ENCODE results near the gene GGA3. TPM values are rescaled to one million over a fixed set of nuclear protein-coding genes. Genes with fewer than 3 reads are reported as not detected.
A peak's percentile ranks its signal among the peaks of the same experiment; 100 is the strongest.

Gene GGA3
- total RNA-seq, 1 experiment from 2014 or later, result 58.3 TPM

GRCh38 chr17:75289115-75289831 is 27.9 kb upstream of the GGA3 start, which contains the start of gene SLC25A19:
SLC25A19 (minus strand) TSS chr17:75289433; CDS start chr17:75286764, 2,669 bp downstream.
- CTCF ChIA-PET, result interaction anchor here (0.7 to 2.8 kb wide), 14 partner anchors 11 to 332 kb away, joined by 3 to 51 read pairs (median 4); partner anchors contain the start of genes GRB2, LLGL2, MIF4GD and TSEN54
- peaks cover 7 to 22% of the 10 kb centered on the region in 2 experiments for H3K36me3 ChIP-seq (ENCODE audit: control insufficient read depth in 1 of 2, insufficient read depth in 2 of 2, low read length in 2 of 2)
- no peaks in the 10 kb centered on the region for H4K20me1 ChIP-seq (ENCODE audit: insufficient read depth)
- H3K4me1 ChIP-seq (ENCODE audit: control insufficient read depth in 1 of 2, insufficient read depth in 2 of 2, low read length in 2 of 2), result peaks cover 10 to 15% of the 10 kb centered on the region in 2 experiments
- peak within 1 kb of the TSS; percentile 83 to 98 for H3K4me3 ChIP-seq (replicated peaks in 1 of 2; ENCODE audit: low read depth in 1 of 2, low read length in 2 of 2)
- H3K79me2 ChIP-seq (ENCODE audit: insufficient read depth, low read length), result peaks cover 35% of the 10 kb centered on the region
- H3K27me3 ChIP-seq (ENCODE audit: insufficient read depth, low read length), result no peaks in the 10 kb centered on the region
- peak within 1 kb of the TSS; percentile 18 for H2AFZ ChIP-seq (ENCODE audit: low read depth, low read length, poor library complexity, severe bottlenecking)
- peak within 1 kb of the TSS; percentile 85 for H3K4me2 ChIP-seq (ENCODE audit: low read length)
- DNase-seq (ENCODE audit: low read depth, low spot score) (peak; percentile 99), ATAC-seq (peak; percentile 97)
- peak within 1 kb of the TSS; percentile 82 for H3K9ac ChIP-seq (ENCODE audit: low read length)
- no peaks in the 10 kb centered on the region for H3K9me2 ChIP-seq (ENCODE audit: insufficient read depth)
- peak within 1 kb of the TSS; percentile 75 for H3K27ac ChIP-seq (ENCODE audit: low read depth, low read length)
- intact Hi-C loops (cut with micrococcal nuclease), result loop anchor here (1.0 kb wide), 1 partner anchor 226 kb away; the partner anchor contains the start of gene CASKIN2
- POLR2A ChIA-PET, result interaction anchor here (0.5 to 1.7 kb wide), 24 partner anchors 9 to 1433 kb away, joined by 3 to 40 read pairs (median 5); partner anchors contain the start of genes GGA3, GRB2, MIF4GD and MRPS7
- RAD21 ChIA-PET (ENCODE audit: low non-redundant PET in 1 of 2, low total read pairs in 2 of 2, uncharacterized antibody in 2 of 2, unreplicated experiment in 2 of 2), result interaction anchor here (0.6 to 1.3 kb wide), 4 partner anchors 19 to 116 kb away, joined by 3 to 5 read pairs (median 4); partner anchors contain the start of genes MIF4GD (in 2 of the 2) and GRB2 (in 1 of the 2)
- no peaks in the 10 kb centered on the region for H3K9me3 ChIP-seq (ENCODE audit: control insufficient read depth in 1 of 2, insufficient read depth in 1 of 2, low read depth in 1 of 2, low read length in 2 of 2)
- BruUV-seq (replicated peaks), result no TSS peak
- no peak for TF ChIP-seq TCF7L2 (IDR thresholded peaks at IDR 0.05; ENCODE audit: borderline replicate concordance, extremely low read depth, insufficient read depth, insufficient read length)
- TF ChIP-seq EZH2 (IDR thresholded peaks at IDR 0.05), result no peak
- no peak for TF ChIP-seq FOSL1 (IDR thresholded peaks at IDR 0.05; ENCODE audit: low read depth)
- peak; percentile 98 for TF ChIP-seq SIN3A (IDR thresholded peaks at IDR 0.05; ENCODE audit: low read depth)
- no peak for TF ChIP-seq EGR1 (IDR thresholded peaks at IDR 0.05; ENCODE audit: low read depth)
- TF ChIP-seq CTCF (IDR thresholded peaks at IDR 0.05 in 2 of 3, conservative IDR thresholded peaks at IDR 0.05 in 1 of 3; ENCODE audit: borderline replicate concordance in 1 of 3, insufficient read depth in 1 of 3, low read depth in 2 of 3, low read length in 2 of 3), result peak in 2 of 3 experiments; percentile 15 to 24; a peak in 1 of 6 replicates
- TF ChIP-seq RAD21 (IDR thresholded peaks at IDR 0.05; ENCODE audit: low read depth), result no peak
- no peak for TF ChIP-seq REST (IDR thresholded peaks at IDR 0.05; ENCODE audit: low read depth)
- TF ChIP-seq ZFX (IDR thresholded peaks at IDR 0.05), result peak; percentile 47; the same call in 1 of the 2 replicates
- no peak for TF ChIP-seq ZNF274 (IDR thresholded peaks at IDR 0.05; ENCODE audit: low read depth, low read length)
- TF ChIP-seq ATF3 (IDR thresholded peaks at IDR 0.05), result no peak
- peak; percentile 86 for TF ChIP-seq POLR2A (IDR thresholded peaks at IDR 0.05; ENCODE audit: borderline replicate concordance, extremely low read depth, insufficient read depth, insufficient read length)
- TF ChIP-seq CEBPB (IDR thresholded peaks at IDR 0.05; ENCODE audit: low read depth), result no peak
- peak; percentile 99 for TF ChIP-seq SP1 (IDR thresholded peaks at IDR 0.05; ENCODE audit: low read depth)
- no peak; the same call in 1 of the 2 replicates for TF ChIP-seq CBX3 (IDR thresholded peaks at IDR 0.05; ENCODE audit: low read depth)
- peak; percentile 95 for TF ChIP-seq POLR2AphosphoS5 (IDR thresholded peaks at IDR 0.05; ENCODE audit: low read depth, low read length)
- TF ChIP-seq ZBTB33 (IDR thresholded peaks at IDR 0.05; ENCODE audit: extremely low read depth, insufficient replicate concordance, low read length), result peak; percentile 85
- TF ChIP-seq SRF (IDR thresholded peaks at IDR 0.05; ENCODE audit: low read depth), result no peak
